NT2/D1 (cell line): Measurements from ENCODE around the gene PHAF1.

Experiments used
- DNase-seq: peaks from one replicate; pipeline ENCODE4 v3.0.0-alpha.2; 2011; ENCODE audit warnings: low read depth, low spot score
- H3K27me3 ChIP-seq: 2 replicates; pipeline ENCODE4 v1.6.0; 2011; ENCODE audit warnings: mild to moderate bottlenecking; ENCODE audit not compliant: insufficient read length, insufficient read depth
- H3K36me3 ChIP-seq: 2 replicates; pipeline ENCODE4 v1.6.1; 2011; ENCODE audit warnings: mild to moderate bottlenecking, low read length, mixed read lengths; ENCODE audit not compliant: insufficient read depth, insufficient read length
- H3K4me1 ChIP-seq: 2 replicates; pipeline ENCODE4 v1.5.1; 2011; ENCODE audit not compliant: insufficient read depth, insufficient read length
- H3K4me3 ChIP-seq: 2 replicates; pipeline ENCODE4 v1.5.1; 2011; ENCODE audit warnings: low read depth; ENCODE audit not compliant: insufficient read length
- H3K9ac ChIP-seq: 2 replicates; pipeline ENCODE4 v1.6.0; 2011; ENCODE audit warnings: low read depth; ENCODE audit not compliant: insufficient read length
- H3K9me3 ChIP-seq: 2 replicates; pipeline ENCODE4 v1.5.1; 2011; ENCODE audit warnings: mild to moderate bottlenecking, low read length; ENCODE audit not compliant: insufficient read depth
- SUZ12 ChIP-seq: IDR thresholded peaks from 2 replicates; pipeline ENCODE4 v1.6.1; 2011; ENCODE audit not compliant: insufficient read length, insufficient read depth; ENCODE audit errors: extremely low read depth
- YY1 ChIP-seq: IDR thresholded peaks from 2 replicates; pipeline ENCODE4 v1.6.1; 2011; ENCODE audit not compliant: insufficient read length, insufficient read depth
- ZNF274 ChIP-seq: IDR thresholded peaks from 2 replicates; pipeline ENCODE4 v1.6.1; 2011; ENCODE audit warnings: mild to moderate bottlenecking, low read depth, low read length

PHAF1 gene

DNA sequence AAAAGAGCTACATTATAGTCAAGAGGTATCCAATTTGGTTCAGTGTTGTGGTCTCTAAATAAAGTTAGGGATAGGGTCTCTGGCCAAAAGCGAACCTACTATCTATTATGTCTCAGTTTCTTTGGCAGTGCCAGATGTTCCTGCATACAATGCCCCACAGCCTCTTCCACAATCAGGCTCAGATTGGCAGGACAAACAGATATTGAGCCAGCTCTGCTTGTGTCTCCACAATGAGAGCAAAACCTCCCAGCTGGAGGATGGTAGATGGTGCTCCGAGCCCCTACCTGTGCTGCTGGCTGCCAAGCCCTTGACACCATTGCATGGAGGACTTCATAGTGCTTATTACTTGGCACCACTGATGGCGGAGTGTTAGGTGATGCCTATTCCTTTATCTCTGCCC, 19.7 kb downstream of the PHAF1 start:
- H3K27me3 ChIP-seq, result no peaks in the 10 kb centered on the region
- no peak for TF ChIP-seq YY1
- TF ChIP-seq SUZ12, result no peak
- no peak for TF ChIP-seq ZNF274
- peaks cover 67% of the 10 kb centered on the region for H3K36me3 ChIP-seq
- H3K4me3 ChIP-seq, result no peak overlapping the region
- H3K9me3 ChIP-seq, result no peaks in the 10 kb centered on the region
- H3K4me1 ChIP-seq, result no peaks in the 10 kb centered on the region
- DNase-seq, result no peak
- H3K9ac ChIP-seq, result no peak overlapping the region

DNA sequence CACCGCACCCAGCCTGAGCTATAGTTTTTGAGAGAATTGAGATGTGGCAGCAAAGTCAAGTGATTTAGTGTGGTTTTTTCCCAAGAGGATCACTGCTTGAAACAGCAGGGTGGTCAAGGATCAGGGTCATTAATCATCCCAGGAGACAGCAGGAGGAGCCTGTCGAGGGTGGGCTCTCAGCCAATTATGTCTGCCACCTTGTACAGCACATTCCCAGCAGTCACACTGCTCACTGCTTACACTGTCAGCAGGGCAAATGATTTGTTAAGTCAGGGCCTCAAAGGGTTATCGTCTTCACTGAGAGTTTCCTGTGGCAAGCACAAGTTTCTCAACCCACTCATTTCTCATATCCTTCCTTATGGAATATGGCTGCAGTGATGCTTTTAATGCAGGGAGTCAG, 27.9 kb downstream of the PHAF1 start:
- Histone ChIP-seq H3K27me3 (no peaks in the 10 kb centered on the region), H3K9me3 (no peaks in the 10 kb centered on the region), H3K36me3 (peaks cover 90% of the 10 kb centered on the region), H3K4me3 (no peak overlapping the region), H3K4me1 (no peaks in the 10 kb centered on the region), H3K9ac (no peak overlapping the region)
- no peak for DNase-seq
- TF ChIP-seq ZNF274, result no peak
- no peak for TF ChIP-seq SUZ12
- TF ChIP-seq YY1, result no peak

DNA sequence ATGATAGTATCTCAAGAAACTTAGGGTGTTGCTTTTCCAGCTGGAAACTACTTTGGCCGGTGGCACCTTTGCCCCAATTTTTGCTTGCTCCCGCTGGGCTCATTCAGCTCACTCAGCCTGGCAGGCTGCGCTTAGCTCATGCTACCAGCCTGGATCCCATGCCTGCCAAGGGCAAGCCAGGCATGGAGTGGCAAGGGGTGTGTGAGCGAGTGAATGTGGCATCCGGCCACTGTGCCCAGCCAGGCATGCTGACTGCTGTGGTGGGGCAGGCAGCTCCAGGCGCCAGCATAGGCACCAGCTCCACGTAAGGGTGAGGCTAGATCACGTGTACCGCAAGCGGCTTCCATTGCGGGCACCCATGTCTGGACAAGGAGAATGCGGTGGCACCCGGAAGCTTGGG, 31.6 kb downstream of the PHAF1 start:
- peaks cover 94% of the 10 kb centered on the region for H3K36me3 ChIP-seq
- H3K4me1 ChIP-seq, result no peaks in the 10 kb centered on the region
- H3K4me3 ChIP-seq, result no peak overlapping the region

DNA sequence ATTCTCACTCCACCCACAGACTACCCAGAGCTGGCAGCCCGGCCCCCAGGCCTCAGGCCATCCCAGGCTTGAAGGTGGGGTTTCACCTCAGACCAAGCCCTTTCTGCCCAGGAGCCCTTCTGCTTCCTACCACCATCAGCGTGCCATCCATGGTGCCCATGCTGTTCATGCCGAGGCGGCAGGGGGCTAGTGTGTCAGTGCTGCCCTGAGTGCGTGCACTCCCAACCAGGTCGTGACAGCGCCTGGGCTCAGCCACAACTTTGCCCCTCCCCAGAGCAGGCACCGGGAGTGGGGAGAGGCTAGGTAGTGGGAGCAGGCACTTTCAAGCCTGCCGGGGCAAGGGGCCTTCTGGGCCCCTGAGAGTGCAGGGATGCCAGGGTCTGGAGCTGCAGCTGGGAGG, 32.6 kb downstream of the PHAF1 start:
- no peak overlapping the region for H3K9ac ChIP-seq
- no peak overlapping the region for H3K4me3 ChIP-seq
- TF ChIP-seq YY1, result no peak
- TF ChIP-seq ZNF274, result no peak
- no peak for TF ChIP-seq SUZ12
- no peaks in the 10 kb centered on the region for H3K4me1 ChIP-seq
- no peak for DNase-seq
- peaks cover 94% of the 10 kb centered on the region for H3K36me3 ChIP-seq
- no peaks in the 10 kb centered on the region for H3K27me3 ChIP-seq
- H3K9me3 ChIP-seq, result no peaks in the 10 kb centered on the region

More for the DNA sequence above, 31.6 kb downstream of the PHAF1 start:
- no peak for TF ChIP-seq ZNF274
- no peak for TF ChIP-seq SUZ12
- TF ChIP-seq YY1, result no peak
- no peaks in the 10 kb centered on the region for H3K9me3 ChIP-seq
- H3K27me3 ChIP-seq, result no peaks in the 10 kb centered on the region
- DNase-seq, result no peak
- H3K9ac ChIP-seq, result no peak overlapping the region

DNA sequence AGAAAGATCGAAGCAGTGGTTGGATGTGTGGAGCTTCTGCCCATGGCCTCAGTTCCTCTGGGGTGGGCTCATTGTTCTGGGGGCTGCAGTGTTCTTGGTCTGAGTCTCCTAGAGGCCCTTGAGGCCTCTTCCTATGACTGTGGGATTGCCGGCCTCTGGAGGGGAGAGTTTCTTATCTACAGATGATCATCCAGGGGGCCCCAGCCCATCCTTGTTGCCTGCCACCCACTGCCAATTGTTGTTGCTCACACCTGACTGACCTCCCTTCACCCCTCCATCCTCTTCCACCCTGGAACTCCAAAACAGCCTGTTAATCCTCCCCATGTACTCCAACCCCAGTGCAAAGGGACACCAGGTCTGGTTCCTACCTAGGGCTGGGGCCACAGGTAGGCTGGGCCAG, 35.2 kb downstream of the PHAF1 start:
- no peak for TF ChIP-seq SUZ12
- TF ChIP-seq ZNF274, result no peak
- no peak for TF ChIP-seq YY1
- H3K9ac ChIP-seq, result no peak overlapping the region
- no peak overlapping the region for H3K4me3 ChIP-seq
- no peak for DNase-seq
- no peaks in the 10 kb centered on the region; the same call in 1 of the 2 replicates for H3K9me3 ChIP-seq
- peaks cover 98% of the 10 kb centered on the region for H3K36me3 ChIP-seq
- no peaks in the 10 kb centered on the region for H3K27me3 ChIP-seq
- H3K4me1 ChIP-seq, result peaks cover 2% of the 10 kb centered on the region

DNA sequence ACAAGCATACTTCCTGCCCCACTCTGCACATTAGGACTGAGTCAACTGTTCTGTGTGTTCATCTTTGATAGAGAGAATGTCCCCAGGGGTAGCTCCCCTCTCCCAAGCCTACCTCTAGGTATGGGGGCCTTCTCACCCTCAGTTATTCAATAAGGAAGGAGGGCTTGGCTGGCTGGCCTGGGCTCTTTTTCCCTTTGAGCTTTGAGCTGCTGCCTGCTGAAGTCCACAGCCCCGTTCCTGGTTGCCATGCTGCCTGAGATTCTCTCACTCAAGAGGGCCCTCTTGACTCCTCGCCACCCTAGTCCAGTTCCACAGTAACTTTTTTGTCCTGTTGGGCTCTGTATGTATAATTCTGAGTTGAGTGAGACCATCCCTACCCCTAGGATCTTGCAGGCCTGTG, 36.0 kb downstream of the PHAF1 start:
- Histone ChIP-seq H3K27me3 (no peaks in the 10 kb centered on the region), H3K36me3 (peaks cover 91% of the 10 kb centered on the region), H3K9me3 (no peaks in the 10 kb centered on the region; the same call in 1 of the 2 replicates), H3K4me1 (peaks cover 2% of the 10 kb centered on the region), H3K4me3 (no peak overlapping the region), H3K9ac (no peak overlapping the region)
- no peak for DNase-seq
- no peak for TF ChIP-seq SUZ12
- no peak for TF ChIP-seq ZNF274
- no peak for TF ChIP-seq YY1

DNA sequence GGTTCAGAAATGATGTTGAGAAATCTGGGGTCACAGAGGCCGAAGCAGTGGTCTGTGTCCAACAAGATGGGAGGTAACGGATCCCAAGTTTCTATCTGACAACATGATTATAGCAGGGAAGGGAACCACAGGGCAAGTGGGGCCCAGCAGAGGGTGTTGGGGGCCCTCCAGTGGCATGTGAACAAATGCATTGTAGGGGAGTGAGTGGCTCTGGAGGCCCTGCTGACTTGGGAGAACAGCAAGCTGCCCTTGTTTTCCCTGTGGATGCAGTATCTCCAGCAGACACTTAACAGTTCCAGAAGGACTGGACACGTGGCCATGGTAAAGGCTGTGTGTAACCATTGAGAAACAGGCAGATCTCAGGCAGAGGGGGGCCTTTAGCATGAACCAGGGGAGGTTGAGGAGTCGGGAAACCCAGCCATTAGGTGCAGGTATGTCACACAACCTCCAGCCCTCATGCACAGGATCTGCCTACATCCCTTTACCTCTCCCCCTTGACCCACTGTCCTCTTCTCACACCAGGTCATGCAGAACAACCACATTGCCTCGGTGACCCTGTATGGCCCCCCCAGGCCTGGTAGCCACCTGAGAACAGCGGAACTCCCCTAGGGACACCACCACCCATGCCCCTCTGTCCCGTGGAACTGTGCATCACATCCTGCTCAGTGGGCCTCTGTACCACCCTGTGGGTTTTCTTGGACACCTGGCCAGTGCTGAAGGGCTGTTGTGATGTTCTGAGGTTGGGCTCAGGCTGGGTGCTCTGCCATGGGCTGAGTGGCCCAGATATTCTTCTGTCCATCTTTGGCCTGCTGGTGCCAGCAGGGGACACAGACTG, 37.0 kb downstream of the PHAF1 start:
- H3K36me3 ChIP-seq, result peaks cover 81% of the 10 kb centered on the region
- TF ChIP-seq YY1 (no peak), SUZ12 (no peak), ZNF274 (no peak)
- no peak overlapping the region for H3K4me3 ChIP-seq
- no peak overlapping the region for H3K9ac ChIP-seq
- H3K9me3 ChIP-seq, result no peaks in the 10 kb centered on the region; the same call in 1 of the 2 replicates
- peaks cover 9% of the 10 kb centered on the region for H3K4me1 ChIP-seq
- H3K27me3 ChIP-seq, result peaks cover 2% of the 10 kb centered on the region
- no peak for DNase-seq
